Naive thymus-derived CD8-positive, alpha-beta T cell (primary cell): Measurements from ENCODE around the gene NDUFAF2. TPM values are rescaled to one million over a fixed set of nuclear protein-coding genes. Genes with fewer than 3 reads are reported as not detected.

Source experiments
- ATAC-seq, 2 donors: fragments of 150-1000 bp; cut with Tn5 transposase in 1 of 2; sonication (Bioruptor Pico), chemical (Tn5 transposase) in 1 of 2; 1 replicate in 1 of 2; 2 replicates in 1 of 2; pipeline ENCODE4 v1.10.0; 2021; ENCODE audit warnings: mild to moderate bottlenecking in 2 of 2, moderate library complexity in 2 of 2
- POLR2A ChIA-PET: fragments of 350-600 bp; sonication (Branson Sonifier 250); formaldehyde crosslinking; loops from one replicate; lab custom pipeline; 2021; ENCODE audit warnings: antibody characterized with exemption; lab: Charles Lee
- DNase-seq, 10 donors: peaks; one replicate each; pipeline versions ENCODE4 v3.0.0 to v3.0.0-alpha.2; 2020 to 2022
- H3K27ac Mint-ChIP-seq, 10 donors: one replicate each; pipeline ENCODE4 v1.8.0; 2020 to 2022; ENCODE audit warnings: mild to moderate bottlenecking in 10 of 10, mixed read lengths in 10 of 10, moderate library complexity in 4 of 10, inconsistent platforms in 1 of 10
- H3K27me3 Mint-ChIP-seq, 5 donors: one replicate each; pipeline ENCODE4 v1.8.0; 2021 to 2022; ENCODE audit warnings: mixed read lengths in 5 of 5
- H3K36me3 Mint-ChIP-seq, 3 donors: one replicate each; pipeline ENCODE4 v1.8.0; 2020 to 2022; ENCODE audit warnings: mixed read lengths in 3 of 3, mild to moderate bottlenecking in 2 of 3, inconsistent platforms in 1 of 3
- H3K4me1 Mint-ChIP-seq, 4 donors: one replicate each; pipeline ENCODE4 v1.8.0; 2021 to 2022; ENCODE audit warnings: mixed read lengths in 4 of 4
- H3K4me3 Mint-ChIP-seq, 10 donors: one replicate each; pipeline ENCODE4 v1.8.0; 2020 to 2022; ENCODE audit warnings: mild to moderate bottlenecking in 10 of 10, mixed read lengths in 10 of 10, moderate library complexity in 6 of 10, inconsistent platforms in 1 of 10
- H3K9me3 Mint-ChIP-seq, 9 donors: one replicate each; pipeline ENCODE4 v1.8.0; 2020 to 2022; ENCODE audit warnings: mixed read lengths in 9 of 9, mild to moderate bottlenecking in 3 of 9, inconsistent platforms in 1 of 9, moderate library complexity in 1 of 9
- polyA plus RNA-seq, 3 donors: library from polyadenylated mRNA; unstranded; fragments of 300-500 nt; fragmentation: Illumina TruSeq; gene quantifications; one replicate each; pipeline ENCODE4 v1.2.3, GENCODE V29; 2021
- total RNA-seq, 8 experiments: library from RNA in 2 of 8; stranded (reverse) in 2 of 8; gene quantifications; one replicate each; pipeline ENCODE4 v1.2.3 and lab custom pipeline; 2021 to 2026

Gene NDUFAF2
- total RNA-seq (10 to 100 TPM; 19.5 to 25.0 TPM), polyA plus RNA-seq (10 to 100 TPM; 30.3 to 43.9 (median 38.6) TPM), total RNA-seq (lab: John Stamatoyannopoulos, UW) (10.5 to 36.4 (median 13.7) reads per million in 6 experiments)

GRCh38 chr5:60944904-60945812, at the start of gene NDUFAF2, which contains the start of gene ERCC8:
TSS of gene NDUFAF2 (plus strand) at chr5:60945205. CDS start at chr5:60945256, 51 bp downstream.
TSS of gene ERCC8 (minus strand) at chr5:60945070. CDS start at chr5:60945008, 62 bp downstream.
- POLR2A ChIA-PET: interaction anchor here (0.6 to 1.5 kb wide), 2 partner anchors 36 to 386 kb away, joined by 8 to 9 read pairs; partner anchors contain the start of gene ZSWIM6
- peak; percentile 96 to 97 for ATAC-seq
- H3K27ac Mint-ChIP-seq: peak within 1 kb of the TSS in 1 of 10 donors; percentile 82
- H3K27me3 Mint-ChIP-seq: no peaks in the 10 kb centered on the region
- peak; percentile 75 to 93 (median 88) for DNase-seq
- no peaks in the 10 kb centered on the region for H3K9me3 Mint-ChIP-seq
- no peak within 1 kb of the TSS for H3K4me3 Mint-ChIP-seq
- peaks cover 0 to 7% (median 3%) of the 10 kb centered on the region in 3 donors for H3K36me3 Mint-ChIP-seq
- H3K4me1 Mint-ChIP-seq: peaks cover 9 to 39% (median 22%) of the 10 kb centered on the region in 4 donors

- H3K4me1 Mint-ChIP-seq: no peaks in the 10 kb centered on the region
- DNase-seq: no peak
- ATAC-seq: no peak
- H3K9me3 Mint-ChIP-seq: peaks cover 0 to 2% (median 0%) of the 10 kb centered on the region in 9 donors
- H3K36me3 Mint-ChIP-seq: peaks cover 25 to 66% (median 58%) of the 10 kb centered on the region in 3 donors
- no peak overlapping the region for H3K4me3 Mint-ChIP-seq
- POLR2A ChIA-PET: no interaction called here
- H3K27ac Mint-ChIP-seq: no peak overlapping the region
- no peaks in the 10 kb centered on the region for H3K27me3 Mint-ChIP-seq
These were observed 48.0 kb upstream of the NDUFAF2 start for GRCh38 chr5:60896991-60897390.

- no peak overlapping the region for H3K27ac Mint-ChIP-seq
- H3K27me3 Mint-ChIP-seq: no peaks in the 10 kb centered on the region
- H3K4me1 Mint-ChIP-seq: peaks cover 0 to 4% (median 0%) of the 10 kb centered on the region in 4 donors
- no peak overlapping the region for H3K4me3 Mint-ChIP-seq
- H3K9me3 Mint-ChIP-seq: no peaks in the 10 kb centered on the region
- peaks cover 8 to 39% (median 18%) of the 10 kb centered on the region in 3 donors for H3K36me3 Mint-ChIP-seq
- no peak for ATAC-seq
- no peak for DNase-seq
- POLR2A ChIA-PET: no interaction called here
These were observed 41.6 kb upstream of the NDUFAF2 start for GRCh38 chr5:60903356-60903755.

GRCh38 chr5:60916646-60917045, 28.4 kb upstream of the NDUFAF2 start:
- no peak overlapping the region for H3K4me3 Mint-ChIP-seq
- peaks cover 0 to 2% (median 0%) of the 10 kb centered on the region in 4 donors for H3K4me1 Mint-ChIP-seq
- peaks cover 33 to 66% (median 60%) of the 10 kb centered on the region in 3 donors for H3K36me3 Mint-ChIP-seq
- POLR2A ChIA-PET: no interaction called here
- ATAC-seq (no peak), DNase-seq (no peak)
- H3K9me3 Mint-ChIP-seq: peaks cover 0 to 12% (median 0%) of the 10 kb centered on the region in 9 donors
- H3K27me3 Mint-ChIP-seq: no peaks in the 10 kb centered on the region
- H3K27ac Mint-ChIP-seq: no peak overlapping the region

GRCh38 chr5:60918466-60918865, 26.5 kb upstream of the NDUFAF2 start:
- Mint-ChIP-seq H3K4me3 (no peak overlapping the region), H3K4me1 (peaks cover 0 to 2% (median 0%) of the 10 kb centered on the region in 4 donors), H3K27me3 (no peaks in the 10 kb centered on the region), H3K9me3 (peaks cover 0 to 6% (median 0%) of the 10 kb centered on the region in 9 donors), H3K36me3 (peaks cover 33 to 67% (median 55%) of the 10 kb centered on the region in 3 donors), H3K27ac (no peak overlapping the region)
- POLR2A ChIA-PET: no interaction called here
- no peak for DNase-seq
- ATAC-seq: no peak

GRCh38 chr5:60927450-60927849, 17.6 kb upstream of the NDUFAF2 start:
- POLR2A ChIA-PET: no interaction called here
- Mint-ChIP-seq H3K4me3 (no peak overlapping the region), H3K4me1 (no peaks in the 10 kb centered on the region), H3K27ac (no peak overlapping the region), H3K36me3 (peaks cover 0 to 30% (median 4%) of the 10 kb centered on the region in 3 donors), H3K9me3 (no peaks in the 10 kb centered on the region), H3K27me3 (no peaks in the 10 kb centered on the region)
- DNase-seq (no peak), ATAC-seq (no peak)

- POLR2A ChIA-PET: no interaction called here
- no peak for DNase-seq
- Mint-ChIP-seq H3K4me1 (no peaks in the 10 kb centered on the region), H3K27me3 (no peaks in the 10 kb centered on the region), H3K27ac (no peak overlapping the region), H3K9me3 (no peaks in the 10 kb centered on the region), H3K4me3 (no peak overlapping the region), H3K36me3 (peaks cover 0 to 21% (median 4%) of the 10 kb centered on the region in 3 donors)
- ATAC-seq: no peak
These were observed 16.0 kb upstream of the NDUFAF2 start for GRCh38 chr5:60929024-60929423.

GRCh38 chr5:60943624-60944023, 1.4 kb upstream of the NDUFAF2 start:
- peak overlapping the region in 2 of 10 donors; percentile 60 to 68 for H3K27ac Mint-ChIP-seq
- ATAC-seq: no peak
- peaks cover 0 to 8% (median 7%) of the 10 kb centered on the region in 3 donors for H3K36me3 Mint-ChIP-seq
- no peak for DNase-seq
- H3K4me1 Mint-ChIP-seq: peaks cover 7 to 27% (median 16%) of the 10 kb centered on the region in 4 donors
- POLR2A ChIA-PET: interaction anchor here (0.9 kb wide), 1 partner anchor 244 kb away, joined by 3 read pairs; the partner anchor contains the start of gene DEPDC1B
- no peaks in the 10 kb centered on the region for H3K9me3 Mint-ChIP-seq
- H3K27me3 Mint-ChIP-seq: no peaks in the 10 kb centered on the region
- H3K4me3 Mint-ChIP-seq: no peak overlapping the region

- H3K27ac Mint-ChIP-seq: peak overlapping the region in 1 of 10 donors; percentile 82
- peaks cover 0 to 1% (median 0%) of the 10 kb centered on the region in 3 donors for H3K36me3 Mint-ChIP-seq
- ATAC-seq (peak; percentile 18 to 19), DNase-seq (peak in 4 of 10 donors; percentile 1 to 8 (median 4))
- H3K27me3 Mint-ChIP-seq: no peaks in the 10 kb centered on the region
- H3K4me3 Mint-ChIP-seq: no peak overlapping the region
- H3K9me3 Mint-ChIP-seq: no peaks in the 10 kb centered on the region
- POLR2A ChIA-PET: interaction anchor here (0.6 to 1.5 kb wide), 2 partner anchors 385 to 433 kb away, joined by 5 to 9 read pairs; partner anchors contain the start of gene ZSWIM6
- peaks cover 9 to 43% (median 23%) of the 10 kb centered on the region in 4 donors for H3K4me1 Mint-ChIP-seq
These were observed 795 bp downstream of the NDUFAF2 start for GRCh38 chr5:60945813-60946187.

GRCh38 chr5:60948738-60949137, 3.7 kb downstream of the NDUFAF2 start:
- no peaks in the 10 kb centered on the region for H3K27me3 Mint-ChIP-seq
- H3K9me3 Mint-ChIP-seq: no peaks in the 10 kb centered on the region
- no peak overlapping the region for H3K27ac Mint-ChIP-seq
- H3K4me1 Mint-ChIP-seq: peaks cover 10 to 41% (median 33%) of the 10 kb centered on the region in 4 donors
- ATAC-seq (no peak), DNase-seq (no peak)
- POLR2A ChIA-PET: no interaction called here
- H3K36me3 Mint-ChIP-seq: peaks cover 0 to 2% (median 1%) of the 10 kb centered on the region in 3 donors
- H3K4me3 Mint-ChIP-seq: no peak overlapping the region

- Mint-ChIP-seq H3K36me3 (peaks cover 2 to 7% (median 3%) of the 10 kb centered on the region in 3 donors), H3K4me1 (peaks cover 6 to 13% (median 13%) of the 10 kb centered on the region in 4 donors), H3K27me3 (no peaks in the 10 kb centered on the region), H3K9me3 (peaks cover 0 to 8% (median 0%) of the 10 kb centered on the region in 9 donors), H3K27ac (peak overlapping the region in 1 of 10 donors; percentile 50), H3K4me3 (no peak overlapping the region)
- no peak for ATAC-seq
- DNase-seq: no peak
- POLR2A ChIA-PET: no interaction called here
These were observed 10.2 kb downstream of the NDUFAF2 start for GRCh38 chr5:60955239-60955638.

- H3K4me3 Mint-ChIP-seq: no peak overlapping the region
- peaks cover 4 to 12% (median 7%) of the 10 kb centered on the region in 4 donors for H3K4me1 Mint-ChIP-seq
- POLR2A ChIA-PET: no interaction called here
- no peak for ATAC-seq
- peaks cover 0 to 7% (median 3%) of the 10 kb centered on the region in 3 donors for H3K36me3 Mint-ChIP-seq
- peaks cover 0 to 8% (median 0%) of the 10 kb centered on the region in 9 donors for H3K9me3 Mint-ChIP-seq
- H3K27ac Mint-ChIP-seq: no peak overlapping the region
- no peaks in the 10 kb centered on the region for H3K27me3 Mint-ChIP-seq
- DNase-seq: no peak
These were observed 13.1 kb downstream of the NDUFAF2 start for GRCh38 chr5:60958088-60958487.
